Ovary (tissue), 3 donors: ENCODE measurements around the gene REC114.

ENCODE experiments used
- EP300 ChIP-seq: sonication (generic); formaldehyde crosslinking; IDR thresholded peaks from one replicate; pipeline ENCODE4 v1.6.1; 2017; ENCODE audit warnings: antibody characterized with exemption
- POLR2A ChIP-seq: fragments of 450-650 bp; IDR thresholded peaks from one replicate; pipeline ENCODE4 v1.6.1; 2017; ENCODE audit warnings: antibody characterized with exemption, mild to moderate bottlenecking, moderate library complexity
- TF ChIP-seq, protein P1 (sequence below), 3 donors: fragments of 450-650 bp in 2 of 3; fragments of 200-600 bp in 1 of 3; IDR thresholded peaks; one replicate each; pipeline versions ENCODE4 v1.5.1 to v1.8.0; 2016 to 2022; ENCODE audit warnings: antibody characterized with exemption in 3 of 3, mild to moderate bottlenecking in 1 of 3
- donor health status: DM: no; HTN: no; CAD: no.

DNA sequence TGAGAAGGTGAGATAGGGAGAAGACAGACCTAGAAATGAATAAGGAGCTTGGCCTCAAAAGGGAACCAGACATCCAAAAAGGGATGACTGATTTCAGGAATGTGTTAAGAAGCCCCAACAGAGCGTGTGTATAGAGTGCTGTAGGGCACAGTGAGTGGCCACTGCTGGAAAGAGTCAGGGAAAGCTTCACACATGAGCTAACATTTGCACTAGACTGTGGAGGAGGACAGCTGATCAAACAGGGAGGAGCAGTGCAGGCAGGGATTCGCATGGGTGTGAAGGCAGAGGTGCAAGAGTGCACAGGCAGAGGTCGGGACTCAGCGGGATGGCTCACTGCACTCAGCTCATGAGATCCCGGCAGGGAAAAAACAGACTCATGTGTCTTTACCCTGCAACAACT lies 128.4 kb downstream of the REC114 start:
- TF ChIP-seq, protein P1, sequence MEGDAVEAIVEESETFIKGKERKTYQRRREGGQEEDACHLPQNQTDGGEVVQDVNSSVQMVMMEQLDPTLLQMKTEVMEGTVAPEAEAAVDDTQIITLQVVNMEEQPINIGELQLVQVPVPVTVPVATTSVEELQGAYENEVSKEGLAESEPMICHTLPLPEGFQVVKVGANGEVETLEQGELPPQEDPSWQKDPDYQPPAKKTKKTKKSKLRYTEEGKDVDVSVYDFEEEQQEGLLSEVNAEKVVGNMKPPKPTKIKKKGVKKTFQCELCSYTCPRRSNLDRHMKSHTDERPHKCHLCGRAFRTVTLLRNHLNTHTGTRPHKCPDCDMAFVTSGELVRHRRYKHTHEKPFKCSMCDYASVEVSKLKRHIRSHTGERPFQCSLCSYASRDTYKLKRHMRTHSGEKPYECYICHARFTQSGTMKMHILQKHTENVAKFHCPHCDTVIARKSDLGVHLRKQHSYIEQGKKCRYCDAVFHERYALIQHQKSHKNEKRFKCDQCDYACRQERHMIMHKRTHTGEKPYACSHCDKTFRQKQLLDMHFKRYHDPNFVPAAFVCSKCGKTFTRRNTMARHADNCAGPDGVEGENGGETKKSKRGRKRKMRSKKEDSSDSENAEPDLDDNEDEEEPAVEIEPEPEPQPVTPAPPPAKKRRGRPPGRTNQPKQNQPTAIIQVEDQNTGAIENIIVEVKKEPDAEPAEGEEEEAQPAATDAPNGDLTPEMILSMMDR (IDR thresholded peaks at IDR 0.05), result no peak
- TF ChIP-seq POLR2A (no peak), EP300 (no peak)
